GM12801 (cell line): ENCODE data around the gene CNOT2.

Source experiments
- TF ChIP-seq, protein P1 (sequence below): IDR thresholded peaks from one replicate; pipeline ENCODE4 v1.5.1; 2011; ENCODE audit warnings: control low read depth; ENCODE audit not compliant: insufficient read length; ENCODE audit errors: extremely low read depth

Gene CNOT2

DNA sequence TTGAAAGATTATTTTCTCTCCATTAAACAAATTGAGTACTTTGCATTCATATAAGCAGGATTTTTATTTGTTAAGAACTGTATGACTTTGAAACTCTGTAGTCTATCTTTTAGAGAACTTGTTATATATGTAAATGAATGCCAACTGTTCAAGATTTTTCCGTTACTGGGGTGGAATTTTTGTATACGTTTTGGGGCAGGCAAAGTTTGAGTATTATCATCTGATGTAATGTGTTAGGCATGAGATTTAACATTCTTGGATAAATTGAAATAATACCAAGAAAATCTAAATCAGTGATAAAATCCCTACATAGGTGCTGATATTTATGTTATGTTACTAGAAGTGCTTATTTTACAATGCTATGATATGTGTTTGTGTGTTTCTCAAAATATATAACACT is 8.4 kb downstream of the CNOT2 start:
- TF ChIP-seq, protein P1, sequence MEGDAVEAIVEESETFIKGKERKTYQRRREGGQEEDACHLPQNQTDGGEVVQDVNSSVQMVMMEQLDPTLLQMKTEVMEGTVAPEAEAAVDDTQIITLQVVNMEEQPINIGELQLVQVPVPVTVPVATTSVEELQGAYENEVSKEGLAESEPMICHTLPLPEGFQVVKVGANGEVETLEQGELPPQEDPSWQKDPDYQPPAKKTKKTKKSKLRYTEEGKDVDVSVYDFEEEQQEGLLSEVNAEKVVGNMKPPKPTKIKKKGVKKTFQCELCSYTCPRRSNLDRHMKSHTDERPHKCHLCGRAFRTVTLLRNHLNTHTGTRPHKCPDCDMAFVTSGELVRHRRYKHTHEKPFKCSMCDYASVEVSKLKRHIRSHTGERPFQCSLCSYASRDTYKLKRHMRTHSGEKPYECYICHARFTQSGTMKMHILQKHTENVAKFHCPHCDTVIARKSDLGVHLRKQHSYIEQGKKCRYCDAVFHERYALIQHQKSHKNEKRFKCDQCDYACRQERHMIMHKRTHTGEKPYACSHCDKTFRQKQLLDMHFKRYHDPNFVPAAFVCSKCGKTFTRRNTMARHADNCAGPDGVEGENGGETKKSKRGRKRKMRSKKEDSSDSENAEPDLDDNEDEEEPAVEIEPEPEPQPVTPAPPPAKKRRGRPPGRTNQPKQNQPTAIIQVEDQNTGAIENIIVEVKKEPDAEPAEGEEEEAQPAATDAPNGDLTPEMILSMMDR: no peak

DNA sequence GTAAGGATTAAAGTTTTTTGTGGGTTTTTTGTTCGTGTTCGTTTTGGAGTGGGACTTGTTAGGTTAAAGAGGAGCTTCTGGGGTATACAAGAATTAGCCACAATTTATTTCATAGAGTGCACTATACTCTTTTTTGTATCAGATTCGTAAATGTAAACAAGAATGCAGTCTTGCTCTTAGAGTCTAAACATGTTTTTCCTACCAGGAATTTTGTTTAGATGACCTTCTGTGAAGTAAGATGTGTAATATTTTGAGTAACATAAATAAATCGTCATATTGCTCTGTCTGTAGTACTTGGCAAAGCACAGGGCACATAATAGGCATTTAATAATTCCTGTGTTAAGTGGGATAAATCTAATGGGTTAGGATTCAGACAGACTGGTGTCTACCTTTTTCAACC is 9.6 kb downstream of the CNOT2 start:
- TF ChIP-seq, protein P1: no peak

DNA sequence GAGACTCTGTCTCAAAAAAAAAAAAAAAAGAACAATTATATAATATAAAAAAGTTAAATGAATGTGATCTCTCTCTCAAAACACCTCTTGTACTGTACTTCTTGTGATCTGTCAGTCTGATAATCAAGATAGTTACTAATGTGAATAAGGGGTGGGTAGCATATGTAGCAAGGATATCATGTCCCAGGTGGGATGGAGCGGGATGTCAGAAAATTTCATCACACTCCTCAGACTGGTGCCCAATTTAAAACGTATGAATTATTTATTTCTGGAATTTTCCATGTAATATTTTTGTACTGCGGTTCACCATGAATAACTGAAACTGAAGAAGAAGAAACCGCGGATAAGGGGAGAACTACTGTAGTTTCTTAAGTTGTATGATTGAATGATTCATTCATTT is 11.0 kb downstream of the CNOT2 start:
- TF ChIP-seq, protein P1: no peak

DNA sequence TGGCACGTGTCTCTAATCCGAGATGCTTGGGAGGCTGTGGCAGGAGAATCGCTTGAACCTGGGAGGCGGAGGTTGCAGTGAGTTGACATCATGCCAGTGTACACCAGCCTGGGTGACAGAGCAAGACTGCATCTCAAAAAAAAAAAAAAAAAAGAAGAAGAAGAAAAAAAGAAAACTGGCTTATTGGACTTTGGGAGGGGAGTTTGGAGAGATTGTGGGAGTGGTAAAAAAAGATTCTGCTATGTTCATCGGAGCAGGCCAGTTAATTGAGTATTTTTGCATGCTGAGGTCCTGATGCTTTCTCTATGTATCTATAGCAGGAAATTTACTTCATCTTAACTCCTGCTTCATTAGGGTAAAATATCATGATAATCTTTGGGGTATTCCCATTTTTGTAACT is 11.6 kb downstream of the CNOT2 start:
- TF ChIP-seq, protein P1: no peak

DNA sequence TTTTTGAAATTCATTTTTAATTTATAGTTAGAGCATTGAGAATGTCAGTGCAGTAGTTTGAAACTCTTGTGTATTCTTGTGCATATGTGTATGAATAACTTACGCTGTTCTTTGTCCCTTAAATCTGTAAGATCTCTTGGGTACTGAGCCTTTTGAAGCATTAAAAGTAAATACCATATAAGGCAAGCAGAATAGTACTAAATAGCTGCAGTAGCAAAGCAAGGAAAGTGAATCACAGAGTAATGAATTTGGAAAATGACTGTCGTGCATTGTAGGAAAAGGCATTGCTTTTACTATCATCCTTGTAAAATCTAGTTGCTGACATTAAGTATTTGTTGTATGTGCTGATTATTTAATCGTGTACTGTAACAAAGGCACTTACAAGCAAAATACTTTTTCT is 12.1 kb downstream of the CNOT2 start:
- TF ChIP-seq, protein P1: no peak

DNA sequence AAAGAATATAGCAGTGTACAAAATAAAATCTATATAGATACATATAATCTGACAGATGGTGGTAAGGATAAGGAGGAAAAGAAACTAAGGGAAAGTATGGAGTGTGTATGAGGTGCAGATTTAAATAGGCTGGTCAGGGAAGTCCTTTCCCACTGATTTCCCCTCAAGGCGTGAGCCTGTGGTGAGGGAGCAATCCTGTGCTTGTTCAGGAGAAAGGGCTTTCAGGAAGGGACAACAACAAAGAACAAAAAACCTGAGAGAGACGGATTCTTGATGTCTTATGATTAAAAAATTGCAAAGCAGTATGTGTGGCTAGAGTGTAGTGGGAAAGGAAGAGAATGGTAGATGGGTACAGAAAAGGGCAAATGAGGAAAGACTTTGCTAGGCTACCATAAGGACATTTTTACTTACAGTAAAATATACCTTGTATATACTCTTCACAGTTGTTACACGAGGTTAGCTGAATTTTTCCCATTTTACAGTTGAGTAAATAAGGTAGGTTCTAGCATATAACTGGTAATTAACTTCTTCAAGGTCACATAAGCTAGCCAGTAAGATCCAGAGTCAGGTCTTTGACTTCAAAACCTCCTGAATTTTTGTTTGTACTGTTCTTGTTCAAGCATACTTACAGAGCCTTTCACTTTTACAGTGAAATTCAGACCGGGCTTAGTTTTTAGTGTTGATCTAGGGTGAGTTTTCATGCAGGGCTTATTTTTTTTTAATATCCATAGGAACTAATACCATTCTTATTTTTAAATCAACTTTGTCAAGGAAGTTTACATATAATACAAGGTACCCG is 15.6 kb downstream of the CNOT2 start:
- TF ChIP-seq, protein P1: no peak

DNA sequence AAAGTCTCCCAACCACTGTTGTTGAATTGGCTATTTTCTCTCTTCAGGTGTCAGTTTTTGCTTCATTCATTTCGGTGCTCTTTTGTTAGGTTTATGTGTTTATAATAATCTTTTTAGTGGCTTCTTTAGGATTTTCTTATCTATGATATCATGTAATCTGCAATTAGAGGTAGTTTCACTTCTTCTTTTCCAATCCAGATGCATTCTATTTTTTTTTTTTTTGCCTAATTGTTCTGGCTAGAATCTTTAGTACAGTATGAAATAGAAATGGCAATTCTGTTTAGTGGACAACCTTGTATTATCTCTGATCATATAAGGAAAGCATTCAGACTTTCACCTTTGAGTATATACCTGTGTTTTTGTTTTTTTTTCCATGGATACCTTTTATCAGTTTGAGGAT is 17.4 kb downstream of the CNOT2 start:
- TF ChIP-seq, protein P1: no peak
